OCI-LY1 (cell line): ENCODE results near the gene PAK5.

ENCODE experiments used
- H2AFZ ChIP-seq: fragments of 200-600 bp; sonication (generic), shearing (Covaris generic); 2 replicates; pipeline ENCODE4 v1.6.0; 2014; ENCODE audit warnings: antibody characterized with exemption, mild to moderate bottlenecking, low read length
- H3F3A ChIP-seq: fragments of 200-600 bp; sonication (generic), shearing (Covaris generic); 2 replicates; pipeline ENCODE4 v1.6.0; 2014; ENCODE audit warnings: mild to moderate bottlenecking, antibody characterized with exemption, low read length, moderate library complexity; ENCODE audit not compliant: insufficient read depth
- H3K27ac ChIP-seq: fragments of 200-600 bp; sonication (generic); 2 replicates; pipeline ENCODE4 v1.5.1; 2014; ENCODE audit warnings: low read length, mixed run types, mild to moderate bottlenecking, low read depth; ENCODE audit not compliant: poor library complexity, severe bottlenecking
- H3K27me3 ChIP-seq: fragments of 200-600 bp; sonication (generic); 2 replicates; pipeline ENCODE4 v1.6.0; 2014; ENCODE audit warnings: antibody characterized with exemption, mild to moderate bottlenecking, low read length, moderate library complexity; ENCODE audit not compliant: insufficient read depth
- H3K36me3 ChIP-seq: fragments of 200-600 bp; sonication (generic); 2 replicates; pipeline ENCODE4 v1.6.1; 2014; ENCODE audit warnings: mild to moderate bottlenecking, antibody characterized with exemption, low read length, moderate library complexity, mixed read lengths; ENCODE audit not compliant: insufficient read depth
- H3K4me1 ChIP-seq: fragments of 200-600 bp; sonication (generic); 2 replicates; pipeline ENCODE4 v1.5.1; 2014; ENCODE audit warnings: mild to moderate bottlenecking, low read length, moderate library complexity; ENCODE audit not compliant: insufficient read depth, severe bottlenecking
- H3K4me2 ChIP-seq: fragments of 200-600 bp; sonication (generic), shearing (Covaris generic); 2 replicates; pipeline ENCODE4 v1.6.1; 2014; ENCODE audit warnings: low read length
- H3K4me3 ChIP-seq: fragments of 200-600 bp; sonication (generic); 2 replicates; pipeline ENCODE4 v1.5.1; 2014; ENCODE audit warnings: low read length, low read depth, mild to moderate bottlenecking, mixed read lengths; ENCODE audit not compliant: poor library complexity, severe bottlenecking
- H3K79me2 ChIP-seq: fragments of 200-600 bp; shearing (Covaris generic); 2 replicates; pipeline ENCODE4 v1.6.1; 2016; ENCODE audit warnings: mixed run types, low read length, mixed read lengths; ENCODE audit not compliant: insufficient read depth
- H3K9ac ChIP-seq: fragments of 200-600 bp; sonication (generic), shearing (Covaris generic); 2 replicates; pipeline ENCODE4 v1.6.1; 2014; ENCODE audit warnings: mild to moderate bottlenecking, low read length, mixed read lengths
- H3K9me2 ChIP-seq: fragments of 200-600 bp; sonication (generic), shearing (Covaris generic); 2 replicates; pipeline ENCODE4 v1.6.1; 2014; ENCODE audit warnings: low read depth, mild to moderate bottlenecking, low read length, mixed read lengths
- H3K9me3 ChIP-seq: fragments of 200-600 bp; shearing (Covaris generic); 2 replicates; pipeline ENCODE4 v1.6.1; 2014; ENCODE audit warnings: low read length, mixed read lengths
- H4K20me1 ChIP-seq: fragments of 200-600 bp; sonication (generic), shearing (Covaris generic); 2 replicates; pipeline ENCODE4 v1.6.0; 2016; ENCODE audit warnings: mild to moderate bottlenecking, low read length; ENCODE audit not compliant: insufficient read depth
- EZH2 ChIP-seq: fragments of 200-600 bp; sonication (generic), shearing (Covaris generic); IDR thresholded peaks from 2 replicates; pipeline ENCODE4 v1.8.0; 2017; ENCODE audit warnings: borderline replicate concordance, mixed run types, mild to moderate bottlenecking, antibody characterized with exemption, low read length, moderate library complexity, mixed read lengths
- TF ChIP-seq, protein P1 (sequence below): fragments of 200-600 bp; sonication (generic), shearing (Covaris generic); IDR thresholded peaks from 2 replicates; pipeline ENCODE4 v1.5.1; 2017; ENCODE audit warnings: mild to moderate bottlenecking, antibody characterized with exemption, low read length, moderate library complexity, mixed read lengths

Gene PAK5

GRCh38 chr20:9600562-9600961 is 238.3 kb downstream of the PAK5 start:
- Histone ChIP-seq H2AFZ (no peak overlapping the region), H3K27ac (no peak overlapping the region)

DNA sequence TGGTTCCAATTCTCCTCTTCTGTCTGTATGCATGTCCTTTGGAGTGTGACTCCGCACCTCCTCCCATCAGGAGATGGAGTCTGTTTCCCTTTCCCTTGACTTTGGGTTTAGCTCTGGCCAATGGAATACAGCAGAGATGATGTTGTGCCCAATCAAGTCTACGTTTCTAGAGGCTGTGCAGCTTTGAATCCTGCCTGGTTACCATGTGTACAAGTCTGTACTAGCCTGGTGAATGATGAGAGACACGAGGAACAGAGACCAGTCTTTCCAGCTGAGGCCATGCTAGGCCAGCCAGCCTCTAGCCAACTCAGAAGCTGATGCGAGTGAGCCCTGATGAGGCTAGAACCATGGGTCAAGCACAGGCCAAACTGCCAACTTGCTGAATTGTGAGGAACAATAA is 241.3 kb downstream of the PAK5 start:
- no peak overlapping the region for H3K4me3 ChIP-seq
- no peaks in the 10 kb centered on the region for H4K20me1 ChIP-seq
- no peaks in the 10 kb centered on the region for H3F3A ChIP-seq
- no peak overlapping the region for H3K4me2 ChIP-seq
- TF ChIP-seq, protein P1, sequence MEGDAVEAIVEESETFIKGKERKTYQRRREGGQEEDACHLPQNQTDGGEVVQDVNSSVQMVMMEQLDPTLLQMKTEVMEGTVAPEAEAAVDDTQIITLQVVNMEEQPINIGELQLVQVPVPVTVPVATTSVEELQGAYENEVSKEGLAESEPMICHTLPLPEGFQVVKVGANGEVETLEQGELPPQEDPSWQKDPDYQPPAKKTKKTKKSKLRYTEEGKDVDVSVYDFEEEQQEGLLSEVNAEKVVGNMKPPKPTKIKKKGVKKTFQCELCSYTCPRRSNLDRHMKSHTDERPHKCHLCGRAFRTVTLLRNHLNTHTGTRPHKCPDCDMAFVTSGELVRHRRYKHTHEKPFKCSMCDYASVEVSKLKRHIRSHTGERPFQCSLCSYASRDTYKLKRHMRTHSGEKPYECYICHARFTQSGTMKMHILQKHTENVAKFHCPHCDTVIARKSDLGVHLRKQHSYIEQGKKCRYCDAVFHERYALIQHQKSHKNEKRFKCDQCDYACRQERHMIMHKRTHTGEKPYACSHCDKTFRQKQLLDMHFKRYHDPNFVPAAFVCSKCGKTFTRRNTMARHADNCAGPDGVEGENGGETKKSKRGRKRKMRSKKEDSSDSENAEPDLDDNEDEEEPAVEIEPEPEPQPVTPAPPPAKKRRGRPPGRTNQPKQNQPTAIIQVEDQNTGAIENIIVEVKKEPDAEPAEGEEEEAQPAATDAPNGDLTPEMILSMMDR, result no peak
- no peak for TF ChIP-seq EZH2
- no peaks in the 10 kb centered on the region for H3K9me2 ChIP-seq
- no peaks in the 10 kb centered on the region for H3K4me1 ChIP-seq
- H3K79me2 ChIP-seq, result no peaks in the 10 kb centered on the region
- H3K9me3 ChIP-seq, result no peaks in the 10 kb centered on the region
- no peak overlapping the region for H3K27ac ChIP-seq
- no peaks in the 10 kb centered on the region for H3K27me3 ChIP-seq
- H3K9ac ChIP-seq, result no peak overlapping the region
- H2AFZ ChIP-seq, result no peak overlapping the region
- no peaks in the 10 kb centered on the region for H3K36me3 ChIP-seq

More at GRCh38 chr20:9600562-9600961, 238.3 kb downstream of the PAK5 start:
- H4K20me1 ChIP-seq, result no peaks in the 10 kb centered on the region
- H3K36me3 ChIP-seq, result no peaks in the 10 kb centered on the region
- no peaks in the 10 kb centered on the region for H3F3A ChIP-seq
- H3K9me2 ChIP-seq, result no peaks in the 10 kb centered on the region
- H3K9ac ChIP-seq, result no peak overlapping the region
- no peaks in the 10 kb centered on the region for H3K9me3 ChIP-seq
- no peaks in the 10 kb centered on the region for H3K27me3 ChIP-seq
- no peak overlapping the region for H3K4me3 ChIP-seq
- H3K4me2 ChIP-seq, result no peak overlapping the region
- no peaks in the 10 kb centered on the region for H3K4me1 ChIP-seq
- no peaks in the 10 kb centered on the region for H3K79me2 ChIP-seq
- no peak for TF ChIP-seq EZH2
- TF ChIP-seq, protein P1, result no peak

DNA sequence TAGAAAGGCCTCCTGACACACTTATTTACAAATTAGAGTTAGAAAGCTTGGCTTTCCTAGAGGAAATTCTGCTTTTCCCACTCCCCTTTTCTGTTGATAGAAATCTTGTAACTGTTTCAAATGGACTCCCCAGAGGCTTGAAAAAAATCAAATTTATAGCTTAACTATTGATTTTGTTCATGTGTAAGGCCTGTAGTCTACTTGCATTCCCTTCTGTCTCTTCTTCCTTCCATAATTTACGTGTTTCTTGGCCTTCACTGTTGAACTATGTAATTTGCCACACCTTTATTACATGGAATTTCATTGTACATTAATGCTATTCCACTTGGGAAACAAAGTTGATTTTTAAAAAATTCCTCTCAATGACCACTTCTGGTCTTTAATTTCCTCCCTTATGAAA is 243.1 kb downstream of the PAK5 start:
- Histone ChIP-seq H3F3A (no peaks in the 10 kb centered on the region), H3K4me1 (no peaks in the 10 kb centered on the region)

More for the DNA sequence above, 243.1 kb downstream of the PAK5 start:
- Histone ChIP-seq H3K9ac (no peak overlapping the region), H3K4me2 (no peak overlapping the region), H3K79me2 (no peaks in the 10 kb centered on the region), H3K27ac (no peak overlapping the region), H3K9me2 (no peaks in the 10 kb centered on the region), H4K20me1 (no peaks in the 10 kb centered on the region), H2AFZ (no peak overlapping the region), H3K9me3 (no peaks in the 10 kb centered on the region), H3K4me3 (no peak overlapping the region), H3K36me3 (no peaks in the 10 kb centered on the region), H3K27me3 (no peaks in the 10 kb centered on the region)
- TF ChIP-seq, protein P1, result no peak
- no peak for TF ChIP-seq EZH2
